GM21576 (cell line): ENCODE measurements around the gene FAM3C.

Source experiments
- ATAC-seq: cut with Tn5 transposase; IDR thresholded peaks from one replicate; pipeline ENCODE4 v1.9.1; 2021; ENCODE audit warnings: mild to moderate bottlenecking, moderate library complexity; ENCODE audit not compliant: unreplicated experiment

FAM3C gene

GRCh38 chr7:121303422-121304101, 92.5 kb downstream of the FAM3C start:
- ATAC-seq, result no peak

DNA sequence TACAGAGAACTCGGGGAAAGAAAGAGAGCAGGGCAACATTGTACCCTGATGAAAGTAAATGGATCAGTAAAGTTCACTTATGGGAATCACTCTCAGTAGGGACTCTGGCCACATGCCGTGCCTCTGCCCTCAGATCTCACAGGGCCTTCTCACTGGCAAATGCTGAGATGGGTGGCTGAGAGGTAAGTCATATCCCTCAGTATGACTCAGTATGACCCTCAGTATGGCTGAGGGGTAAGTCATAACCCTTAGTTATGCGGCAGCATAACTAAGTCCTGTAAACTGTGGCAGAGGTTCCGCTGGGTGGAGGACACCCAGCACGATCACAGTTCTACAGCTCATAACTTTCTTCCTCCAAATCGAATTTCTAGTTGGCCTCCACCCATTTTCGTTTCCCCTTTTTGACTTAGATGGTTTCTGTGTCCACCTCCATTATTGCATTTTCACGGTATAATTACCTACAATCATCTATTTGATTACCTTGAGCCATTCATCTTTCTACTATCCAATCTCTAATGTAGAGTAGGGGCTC, 93.8 kb downstream of the FAM3C start:
- peak; percentile 96 for ATAC-seq

DNA sequence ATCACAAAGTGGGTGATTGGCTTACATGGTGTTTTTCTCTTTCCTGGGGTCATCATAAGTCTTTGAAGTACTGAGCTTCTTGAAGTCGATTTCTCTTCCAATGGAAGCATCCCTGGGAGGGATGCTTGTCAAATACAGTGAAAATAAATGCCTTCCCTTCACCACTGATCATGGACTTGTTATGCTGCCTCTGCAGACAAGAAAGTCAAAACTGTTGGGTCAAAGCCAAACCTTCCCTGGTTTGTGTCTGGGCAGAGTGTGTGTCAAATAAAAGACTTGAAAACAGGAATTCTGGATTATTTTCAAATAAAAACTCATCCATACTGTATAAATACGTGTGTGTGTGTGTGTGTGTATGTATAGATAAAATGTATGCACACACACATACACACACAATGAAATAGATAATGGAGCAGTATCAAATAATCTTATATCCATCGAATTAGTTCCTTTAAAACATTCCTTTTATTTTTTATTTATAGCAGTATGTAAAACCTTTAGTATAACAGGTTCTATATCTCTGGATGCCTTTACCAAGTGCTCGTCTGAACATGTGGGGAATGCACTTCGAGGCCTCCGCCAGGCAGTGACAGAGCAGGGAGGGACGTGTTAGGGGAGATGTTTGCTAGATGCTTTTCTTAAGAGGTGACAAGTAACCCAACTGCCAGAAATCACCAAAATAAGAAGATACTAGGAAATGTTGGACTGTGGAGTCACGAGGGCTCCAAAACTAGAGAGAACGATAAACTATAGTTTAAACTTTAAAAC, 94.5 kb downstream of the FAM3C start:
- no peak for ATAC-seq

GRCh38 chr7:121300685-121301420, 95.3 kb downstream of the FAM3C start:
- ATAC-seq, result no peak
